HCT116 (cell line): Measurements from ENCODE around the gene KCNA2. TPM values are rescaled to one million over a fixed set of nuclear protein-coding genes. Genes with fewer than 3 reads are reported as not detected.

Experiments used
- ATAC-seq: fragments of 200-7000 bp; cut with Tn5 transposase; 2 replicates; pipeline ENCODE4 v1.9.1; 2020; ENCODE audit warnings: mild to moderate bottlenecking, moderate library complexity
- BruUV-seq: library from RNA; stranded (reverse); fragments of 400-500 nt; replicated peaks from 2 replicates; lab custom pipeline; 2021; lab: Mats Ljungman, UMichigan
- CTCF ChIA-PET: fragments of 300-600 bp; sonication (Branson Sonifier 250); formaldehyde crosslinking; loops from one replicate; lab custom pipeline; 2021; ENCODE audit warnings: antibody characterized with exemption; lab: Charles Lee
- POLR2A ChIA-PET: fragments of 300-600, 350-600 bp; sonication (Branson Sonifier 250); formaldehyde crosslinking; loops from one replicate; lab custom pipeline; 2021; ENCODE audit warnings: antibody characterized with exemption; lab: Charles Lee
- RAD21 ChIA-PET, 2 experiments: fragments of 300-600 bp; sonication (Branson Sonifier 250); formaldehyde crosslinking; loops; one replicate each; lab custom pipeline; 2023; ENCODE audit warnings: low total read pairs in 2 of 2; ENCODE audit not compliant: uncharacterized antibody in 2 of 2, unreplicated experiment in 2 of 2, low non-redundant PET in 1 of 2; lab: Charles Lee
- DNase-seq: peaks from one replicate; pipeline ENCODE4 v3.0.0-alpha.2; 2010; ENCODE audit warnings: low read depth, low spot score
- H2AFZ ChIP-seq: fragments of 200-600 bp; shearing (Covaris generic), sonication (generic); 2 replicates; pipeline ENCODE4 v1.6.1; 2017; ENCODE audit warnings: low read depth, mixed run types, mixed read lengths, antibody characterized with exemption, low read length; ENCODE audit not compliant: poor library complexity, severe bottlenecking
- H3K27ac ChIP-seq: 2 replicates; pipeline ENCODE4 v1.5.1; 2012; ENCODE audit warnings: low read depth, low read length
- H3K27me3 ChIP-seq: fragments of 200-600 bp; sonication (generic); 2 replicates; pipeline ENCODE4 v1.6.1; 2016; ENCODE audit warnings: mixed run types, low read length, mixed read lengths; ENCODE audit not compliant: insufficient read depth
- H3K36me3 ChIP-seq, 2 experiments: fragments of 200-500 bp in 1 of 2; fragments of 200-600 bp in 1 of 2; sonication (Bioruptor generic) in 1 of 2; sonication (generic) in 1 of 2; 2 replicates each; pipeline versions ENCODE4 v1.5.1 to v1.6.1; 2014 to 2016; ENCODE audit warnings: low read length in 2 of 2, inconsistent platforms in 1 of 2, mixed read lengths in 1 of 2, mixed run types in 1 of 2; ENCODE audit not compliant: insufficient read depth in 2 of 2, control insufficient read depth in 1 of 2
- H3K4me1 ChIP-seq, 2 experiments: fragments of 200-600 bp in 1 of 2; sonication (generic) in 1 of 2; 2 replicates each; pipeline versions ENCODE4 v1.5.1 to v1.6.1; 2012 to 2017; ENCODE audit warnings: low read length in 2 of 2, inconsistent platforms in 1 of 2, mild to moderate bottlenecking in 1 of 2, mixed read lengths in 1 of 2, mixed run types in 1 of 2, moderate library complexity in 1 of 2; ENCODE audit not compliant: insufficient read depth in 2 of 2, control insufficient read depth in 1 of 2
- H3K4me2 ChIP-seq: fragments of 200-600 bp; sonication (generic); 2 replicates; pipeline ENCODE4 v1.6.1; 2017; ENCODE audit warnings: mixed run types, low read length, mixed read lengths
- H3K4me3 ChIP-seq, 2 experiments: fragments of 200-600 bp in 1 of 2; sonication (generic) in 1 of 2; replicated peaks in 1 of 2; 2 replicates each; pipeline ENCODE4 v1.5.1; 2011 to 2016; ENCODE audit warnings: low read length in 2 of 2, control low read depth in 1 of 2, low read depth in 1 of 2, mild to moderate bottlenecking in 1 of 2, mixed read lengths in 1 of 2, mixed run types in 1 of 2
- H3K79me2 ChIP-seq: fragments of 200-600 bp; sonication (generic); 2 replicates; pipeline ENCODE4 v1.6.1; 2017; ENCODE audit warnings: mild to moderate bottlenecking, mixed run types, low read length, moderate library complexity, mixed read lengths; ENCODE audit not compliant: insufficient read depth
- H3K9ac ChIP-seq: fragments of 200-600 bp; sonication (generic); 2 replicates; pipeline ENCODE4 v1.6.1; 2016; ENCODE audit warnings: low read length, mixed read lengths
- H3K9me2 ChIP-seq: fragments of 200-600 bp; sonication (generic), shearing (Covaris generic); 2 replicates; pipeline ENCODE4 v1.6.1; 2017; ENCODE audit warnings: mixed run types, mild to moderate bottlenecking, moderate library complexity; ENCODE audit not compliant: insufficient read depth
- H3K9me3 ChIP-seq, 2 experiments: fragments of 200-500 bp in 1 of 2; fragments of 200-600 bp in 1 of 2; sonication (Bioruptor generic) in 1 of 2; sonication (generic) in 1 of 2; 2 replicates each; pipeline ENCODE4 v1.6.1; 2014 to 2017; ENCODE audit warnings: low read length in 2 of 2, mixed read lengths in 2 of 2, inconsistent platforms in 1 of 2, low read depth in 1 of 2, mild to moderate bottlenecking in 1 of 2, mixed run types in 1 of 2, moderate library complexity in 1 of 2; ENCODE audit not compliant: control insufficient read depth in 1 of 2, insufficient read depth in 1 of 2
- H4K20me1 ChIP-seq: fragments of 200-600 bp; sonication (generic), shearing (Covaris generic); 2 replicates; pipeline ENCODE4 v1.6.1; 2017; ENCODE audit warnings: mixed run types, mild to moderate bottlenecking, moderate library complexity; ENCODE audit not compliant: insufficient read depth
- CEBPB ChIP-seq: IDR thresholded peaks from 2 replicates; pipeline ENCODE4 v1.6.1; 2012; ENCODE audit warnings: low read depth
- CTCF ChIP-seq, 3 experiments: fragments of 200-600 bp in 1 of 3; sonication (generic) in 1 of 3; IDR thresholded peaks in 2 of 3; conservative IDR thresholded peaks in 1 of 3; 2 replicates each; pipeline ENCODE4 v1.5.1; 2012 to 2017; ENCODE audit warnings: low read depth in 2 of 3, low read length in 2 of 3, antibody characterized with exemption in 1 of 3, borderline replicate concordance in 1 of 3, control low read depth in 1 of 3, mild to moderate bottlenecking in 1 of 3, mixed read lengths in 1 of 3, mixed run types in 1 of 3, moderate library complexity in 1 of 3; ENCODE audit not compliant: insufficient read depth in 1 of 3
- ELF1 ChIP-seq: IDR thresholded peaks from 2 replicates; pipeline ENCODE4 v1.6.1; 2012; ENCODE audit warnings: low read depth, borderline replicate concordance
- EZH2phosphoT487 ChIP-seq: fragments of 200-600 bp; IDR thresholded peaks from 2 replicates; pipeline ENCODE4 v1.6.1; 2018; ENCODE audit warnings: antibody characterized with exemption, borderline replicate concordance
- JUND ChIP-seq: IDR thresholded peaks from 2 replicates; pipeline ENCODE4 v1.6.1; 2012
- POLR2A ChIP-seq: IDR thresholded peaks from 2 replicates; pipeline ENCODE4 v1.7.0; 2011; ENCODE audit warnings: borderline replicate concordance; ENCODE audit not compliant: insufficient read depth, insufficient read length; ENCODE audit errors: extremely low read depth
- POLR2AphosphoS5 ChIP-seq: IDR thresholded peaks from 2 replicates; pipeline ENCODE4 v1.6.1; 2011; ENCODE audit warnings: mild to moderate bottlenecking, low read depth, low read length, moderate library complexity
- SIN3A ChIP-seq: IDR thresholded peaks from 2 replicates; pipeline ENCODE4 v1.6.1; 2012; ENCODE audit warnings: low read depth
- TCF7L2 ChIP-seq: IDR thresholded peaks from 2 replicates; pipeline ENCODE4 v1.7.0; 2011; ENCODE audit warnings: borderline replicate concordance, inconsistent platforms; ENCODE audit not compliant: insufficient read depth, insufficient read length; ENCODE audit errors: extremely low read depth
- ZNF274 ChIP-seq: fragments of 200-500 bp; sonication (Bioruptor generic); IDR thresholded peaks from 2 replicates; pipeline ENCODE4 v1.6.1; 2014; ENCODE audit warnings: mild to moderate bottlenecking, low read depth, low read length, inconsistent platforms
- intact Hi-C: fragments of 100-400 bp; cut with micrococcal nuclease; formaldehyde crosslinking; loops from 2 replicates; pipeline ENCODE4 v1.10.0; 2022
- total RNA-seq: library from RNA; stranded (reverse); gene quantifications from one replicate; pipeline ENCODE4 v1.2.1, GENCODE V29; 2021; ENCODE audit not compliant: unreplicated experiment
- TF ChIP-seq, protein P1 (sequence below): IDR thresholded peaks from 2 replicates; pipeline ENCODE4 v1.6.1; 2012

The KCNA2 gene
- total RNA-seq, 1 experiment from 2014 or later = not detected

- no peaks in the 10 kb centered on the region for H3K9me2 ChIP-seq
- no peaks in the 10 kb centered on the region for H4K20me1 ChIP-seq
- CTCF ChIA-PET = no interaction called here
- ATAC-seq (no peak), DNase-seq (no peak)
- POLR2A ChIA-PET = no interaction called here
- H3K36me3 ChIP-seq = no peaks in the 10 kb centered on the region
- peaks cover 48% of the 10 kb centered on the region for H3K27me3 ChIP-seq
- H3K27ac ChIP-seq = no peak overlapping the region
- H2AFZ ChIP-seq = no peak overlapping the region
- RAD21 ChIA-PET = no interaction called here
- intact Hi-C loops = no loop called here
- no peak for TF ChIP-seq ZNF274
- TF ChIP-seq EZH2phosphoT487 = no peak
- no peak for TF ChIP-seq ELF1
- TF ChIP-seq POLR2A = no peak
- no peak for TF ChIP-seq SIN3A
- TF ChIP-seq CTCF (IDR thresholded peaks at IDR 0.05 in 2 of 3, conservative IDR thresholded peaks at IDR 0.05 in 1 of 3; ENCODE audit: borderline replicate concordance in 1 of 3, insufficient read depth in 1 of 3, low read depth in 2 of 3, low read length in 2 of 3) = no peak
- no peak for TF ChIP-seq TCF7L2
- no peak for TF ChIP-seq POLR2AphosphoS5
- TF ChIP-seq JUND = no peak
- TF ChIP-seq CEBPB = no peak
- TF ChIP-seq, protein P1, sequence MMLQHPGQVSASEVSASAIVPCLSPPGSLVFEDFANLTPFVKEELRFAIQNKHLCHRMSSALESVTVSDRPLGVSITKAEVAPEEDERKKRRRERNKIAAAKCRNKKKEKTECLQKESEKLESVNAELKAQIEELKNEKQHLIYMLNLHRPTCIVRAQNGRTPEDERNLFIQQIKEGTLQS = no peak
- no peaks in the 10 kb centered on the region for H3K79me2 ChIP-seq
- H3K4me1 ChIP-seq = no peaks in the 10 kb centered on the region
- H3K4me2 ChIP-seq = no peak overlapping the region
- no peaks in the 10 kb centered on the region for H3K9me3 ChIP-seq
- BruUV-seq = no TSS peak
- H3K9ac ChIP-seq = no peak overlapping the region
- no peak overlapping the region for H3K4me3 ChIP-seq
These were observed 47.0 kb downstream of the KCNA2 start for GRCh38 chr1:110559157-110559556.
